Measurements from ENCODE around the gene NCKAP5. TPM values are rescaled to one million over a fixed set of nuclear protein-coding genes. Genes with fewer than 3 reads are reported as not detected.

Gene NCKAP5
- total RNA-seq, 1 donor from 2014 or later = 0.20 TPM

- H3K4me3 Mint-ChIP-seq (ENCODE audit: unreplicated experiment) = no peak overlapping the region
- TF ChIP-seq, protein P1, sequence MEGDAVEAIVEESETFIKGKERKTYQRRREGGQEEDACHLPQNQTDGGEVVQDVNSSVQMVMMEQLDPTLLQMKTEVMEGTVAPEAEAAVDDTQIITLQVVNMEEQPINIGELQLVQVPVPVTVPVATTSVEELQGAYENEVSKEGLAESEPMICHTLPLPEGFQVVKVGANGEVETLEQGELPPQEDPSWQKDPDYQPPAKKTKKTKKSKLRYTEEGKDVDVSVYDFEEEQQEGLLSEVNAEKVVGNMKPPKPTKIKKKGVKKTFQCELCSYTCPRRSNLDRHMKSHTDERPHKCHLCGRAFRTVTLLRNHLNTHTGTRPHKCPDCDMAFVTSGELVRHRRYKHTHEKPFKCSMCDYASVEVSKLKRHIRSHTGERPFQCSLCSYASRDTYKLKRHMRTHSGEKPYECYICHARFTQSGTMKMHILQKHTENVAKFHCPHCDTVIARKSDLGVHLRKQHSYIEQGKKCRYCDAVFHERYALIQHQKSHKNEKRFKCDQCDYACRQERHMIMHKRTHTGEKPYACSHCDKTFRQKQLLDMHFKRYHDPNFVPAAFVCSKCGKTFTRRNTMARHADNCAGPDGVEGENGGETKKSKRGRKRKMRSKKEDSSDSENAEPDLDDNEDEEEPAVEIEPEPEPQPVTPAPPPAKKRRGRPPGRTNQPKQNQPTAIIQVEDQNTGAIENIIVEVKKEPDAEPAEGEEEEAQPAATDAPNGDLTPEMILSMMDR (IDR thresholded peaks at IDR 0.05; ENCODE audit: partially characterized antibody, unreplicated experiment) = no peak
- H3K36me3 Mint-ChIP-seq (ENCODE audit: unreplicated experiment) = no peaks in the 10 kb centered on the region
- H3K27me3 Mint-ChIP-seq (ENCODE audit: unreplicated experiment) = peaks cover 2% of the 10 kb centered on the region
- no peak overlapping the region for H3K27ac Mint-ChIP-seq (ENCODE audit: unreplicated experiment)
- peaks cover 6% of the 10 kb centered on the region for H3K4me1 Mint-ChIP-seq (ENCODE audit: low read depth, unreplicated experiment)
- H3K9me3 Mint-ChIP-seq (ENCODE audit: unreplicated experiment) = peaks cover 1% of the 10 kb centered on the region
- DNase-seq = no peak
Observed at GRCh38 chr2:133360882-133361281, 207.4 kb downstream of the NCKAP5 start.

GRCh38 chr2:133360190-133360589, 208.1 kb downstream of the NCKAP5 start:
- peaks cover 2% of the 10 kb centered on the region for H3K27me3 Mint-ChIP-seq (ENCODE audit: unreplicated experiment)
- H3K4me3 Mint-ChIP-seq (ENCODE audit: unreplicated experiment) = no peak overlapping the region
- H3K36me3 Mint-ChIP-seq (ENCODE audit: unreplicated experiment) = no peaks in the 10 kb centered on the region
- H3K9me3 Mint-ChIP-seq (ENCODE audit: unreplicated experiment) = no peaks in the 10 kb centered on the region
- DNase-seq = no peak
- H3K27ac Mint-ChIP-seq (ENCODE audit: unreplicated experiment) = no peak overlapping the region
- TF ChIP-seq, protein P1 (IDR thresholded peaks at IDR 0.05; ENCODE audit: partially characterized antibody, unreplicated experiment) = no peak
- peaks cover 6% of the 10 kb centered on the region for H3K4me1 Mint-ChIP-seq (ENCODE audit: low read depth, unreplicated experiment)

GRCh38 chr2:133352719-133353118, 215.5 kb downstream of the NCKAP5 start:
- no peak for DNase-seq
- TF ChIP-seq, protein P1 (IDR thresholded peaks at IDR 0.05; ENCODE audit: partially characterized antibody, unreplicated experiment) = no peak
- peaks cover 4% of the 10 kb centered on the region for H3K9me3 Mint-ChIP-seq (ENCODE audit: unreplicated experiment)
- H3K36me3 Mint-ChIP-seq (ENCODE audit: unreplicated experiment) = no peaks in the 10 kb centered on the region
- no peak overlapping the region for H3K4me3 Mint-ChIP-seq (ENCODE audit: unreplicated experiment)
- H3K27me3 Mint-ChIP-seq (ENCODE audit: unreplicated experiment) = peaks cover 2% of the 10 kb centered on the region
- no peak overlapping the region for H3K27ac Mint-ChIP-seq (ENCODE audit: unreplicated experiment)
- H3K4me1 Mint-ChIP-seq (ENCODE audit: low read depth, unreplicated experiment) = no peaks in the 10 kb centered on the region

GRCh38 chr2:133346654-133347053, 221.6 kb downstream of the NCKAP5 start:
- TF ChIP-seq, protein P1 (IDR thresholded peaks at IDR 0.05; ENCODE audit: partially characterized antibody, unreplicated experiment) = no peak
- Mint-ChIP-seq H3K27me3 (ENCODE audit: unreplicated experiment) (peaks cover 2% of the 10 kb centered on the region), H3K36me3 (ENCODE audit: unreplicated experiment) (no peaks in the 10 kb centered on the region), H3K9me3 (ENCODE audit: unreplicated experiment) (no peaks in the 10 kb centered on the region), H3K27ac (ENCODE audit: unreplicated experiment) (no peak overlapping the region), H3K4me1 (ENCODE audit: low read depth, unreplicated experiment) (peaks cover 22% of the 10 kb centered on the region), H3K4me3 (ENCODE audit: unreplicated experiment) (no peak overlapping the region)
- no peak for DNase-seq

GRCh38 chr2:133345638-133346037, 222.6 kb downstream of the NCKAP5 start:
- H3K27ac Mint-ChIP-seq (ENCODE audit: unreplicated experiment) = no peak overlapping the region
- no peaks in the 10 kb centered on the region for H3K9me3 Mint-ChIP-seq (ENCODE audit: unreplicated experiment)
- H3K36me3 Mint-ChIP-seq (ENCODE audit: unreplicated experiment) = no peaks in the 10 kb centered on the region
- peaks cover 2% of the 10 kb centered on the region for H3K27me3 Mint-ChIP-seq (ENCODE audit: unreplicated experiment)
- DNase-seq = no peak
- H3K4me1 Mint-ChIP-seq (ENCODE audit: low read depth, unreplicated experiment) = peaks cover 22% of the 10 kb centered on the region
- TF ChIP-seq, protein P1 (IDR thresholded peaks at IDR 0.05; ENCODE audit: partially characterized antibody, unreplicated experiment) = no peak
- H3K4me3 Mint-ChIP-seq (ENCODE audit: unreplicated experiment) = no peak overlapping the region
